Activated naive CD8-positive, alpha-beta T cell treated with anti-CD3 and anti-CD28 coated beads, Interleukin-2, amount 50 U/mL, for 24 hours (primary cell): ENCODE data around the gene CAMTA1.

Experiments used
- ATAC-seq: fragments of 150-1000 bp; cut with Tn5 transposase; one replicate; pipeline ENCODE4 v1.10.0; 2021
- DNase-seq: peaks from one replicate; pipeline ENCODE4 v3.0.0; 2021
- H3K27ac Mint-ChIP-seq: one replicate; pipeline ENCODE4 v1.8.0; 2021; ENCODE audit warnings: mild to moderate bottlenecking, mixed read lengths
- H3K27me3 Mint-ChIP-seq: one replicate; pipeline ENCODE4 v1.8.0; 2021; ENCODE audit warnings: mixed read lengths
- H3K36me3 Mint-ChIP-seq: one replicate; pipeline ENCODE4 v1.8.0; 2021; ENCODE audit warnings: low read depth, mixed read lengths
- H3K4me1 Mint-ChIP-seq: one replicate; pipeline ENCODE4 v1.8.0; 2021; ENCODE audit warnings: mixed read lengths
- H3K4me3 Mint-ChIP-seq: one replicate; pipeline ENCODE4 v1.8.0; 2021; ENCODE audit warnings: mild to moderate bottlenecking, moderate library complexity, mixed read lengths
- H3K9me3 Mint-ChIP-seq: one replicate; pipeline ENCODE4 v1.8.0; 2021; ENCODE audit warnings: mixed read lengths

CAMTA1 gene

DNA sequence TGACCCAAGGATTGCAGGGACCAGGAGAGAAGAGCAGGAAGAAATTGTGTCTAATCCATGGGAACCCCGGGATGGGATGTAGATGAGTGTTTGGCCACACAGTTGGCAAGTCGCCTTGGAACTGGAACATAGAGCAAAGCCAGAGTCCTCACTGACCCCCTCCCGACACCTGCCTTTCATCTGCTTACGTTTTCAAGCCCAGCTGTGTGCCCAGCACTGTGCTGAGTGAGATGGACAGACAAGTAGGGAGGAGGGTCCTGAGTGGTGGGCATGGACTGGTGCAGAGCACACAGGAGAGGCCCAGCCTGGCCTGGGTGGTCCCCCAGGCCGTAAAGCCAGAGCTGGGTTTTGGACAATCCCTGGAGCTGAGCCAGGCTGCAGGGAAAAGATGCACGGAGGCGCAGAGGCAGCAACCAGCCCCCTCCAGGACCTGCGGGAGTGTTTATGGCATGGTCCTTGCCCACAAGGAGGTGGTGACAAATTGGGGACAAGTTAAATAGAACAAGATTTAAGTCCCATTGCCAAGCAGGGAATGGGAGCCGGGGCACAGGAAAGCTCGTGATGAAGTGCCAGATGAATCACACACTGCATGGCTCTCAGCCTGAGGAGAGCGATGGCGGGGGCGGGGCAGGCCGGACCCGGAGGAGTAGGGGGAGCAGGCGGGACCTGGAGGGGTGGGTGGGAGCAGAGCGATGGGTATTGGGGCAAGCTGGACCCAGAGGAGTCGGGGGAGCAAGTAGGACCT is 828.0 kb downstream of the CAMTA1 start:
- no peaks in the 10 kb centered on the region for H3K36me3 Mint-ChIP-seq
- DNase-seq (no peak), ATAC-seq (no peak)
- no peak overlapping the region for H3K27ac Mint-ChIP-seq
- H3K4me3 Mint-ChIP-seq: no peak overlapping the region
- H3K27me3 Mint-ChIP-seq: peaks cover 4% of the 10 kb centered on the region
- H3K4me1 Mint-ChIP-seq: no peaks in the 10 kb centered on the region
- no peaks in the 10 kb centered on the region for H3K9me3 Mint-ChIP-seq

DNA sequence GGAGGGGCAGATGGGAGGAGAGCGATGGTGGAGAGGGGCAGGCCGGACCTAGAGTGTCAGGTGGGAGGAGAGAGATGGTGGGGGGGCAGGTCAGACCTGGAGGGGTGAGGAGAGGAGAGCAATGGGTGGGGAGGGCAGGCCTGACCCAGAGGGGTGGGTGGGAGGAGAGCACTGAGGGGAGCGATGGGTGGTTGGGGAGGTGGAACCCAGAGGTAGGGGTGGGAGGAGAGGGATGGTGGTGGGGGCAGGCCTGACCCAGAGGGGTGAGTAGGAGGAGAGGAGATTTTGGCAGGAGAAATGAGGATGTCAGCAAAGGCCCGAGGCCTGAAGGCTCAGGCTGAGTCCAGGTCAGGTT is 828.6 kb downstream of the CAMTA1 start:
- DNase-seq (no peak), ATAC-seq (no peak)
- Mint-ChIP-seq H3K36me3 (no peaks in the 10 kb centered on the region), H3K27ac (no peak overlapping the region), H3K9me3 (no peaks in the 10 kb centered on the region), H3K4me1 (no peaks in the 10 kb centered on the region), H3K27me3 (peaks cover 4% of the 10 kb centered on the region), H3K4me3 (no peak overlapping the region)

DNA sequence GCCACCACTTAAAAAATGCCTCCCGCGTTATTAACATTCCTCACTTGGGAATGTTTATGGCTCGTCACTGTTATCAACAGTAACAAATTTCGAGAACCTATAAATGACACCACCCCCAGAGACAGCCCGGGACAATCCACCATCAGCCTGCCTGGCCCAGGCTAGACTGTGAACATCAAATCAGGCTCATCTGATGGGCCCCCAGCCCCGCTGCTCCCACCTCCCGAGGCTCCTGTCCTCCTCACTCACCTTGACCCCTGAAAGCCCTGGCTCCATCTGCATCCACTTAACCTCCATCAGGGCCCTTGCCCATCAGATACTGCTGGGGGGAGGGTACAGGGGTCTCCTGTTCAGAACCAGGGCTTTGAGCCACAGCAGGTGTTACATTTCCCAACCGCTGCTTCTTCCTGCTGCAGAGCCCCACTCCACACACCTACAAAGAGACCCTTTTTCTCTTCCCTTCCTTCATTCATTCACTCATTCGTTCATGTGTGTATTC is 829.4 kb downstream of the CAMTA1 start:
- H3K27me3 Mint-ChIP-seq: peaks cover 4% of the 10 kb centered on the region
- no peaks in the 10 kb centered on the region for H3K9me3 Mint-ChIP-seq
- H3K36me3 Mint-ChIP-seq: no peaks in the 10 kb centered on the region
- ATAC-seq: no peak
- no peaks in the 10 kb centered on the region for H3K4me1 Mint-ChIP-seq
- H3K4me3 Mint-ChIP-seq: no peak overlapping the region
- no peak overlapping the region for H3K27ac Mint-ChIP-seq
- DNase-seq: no peak

DNA sequence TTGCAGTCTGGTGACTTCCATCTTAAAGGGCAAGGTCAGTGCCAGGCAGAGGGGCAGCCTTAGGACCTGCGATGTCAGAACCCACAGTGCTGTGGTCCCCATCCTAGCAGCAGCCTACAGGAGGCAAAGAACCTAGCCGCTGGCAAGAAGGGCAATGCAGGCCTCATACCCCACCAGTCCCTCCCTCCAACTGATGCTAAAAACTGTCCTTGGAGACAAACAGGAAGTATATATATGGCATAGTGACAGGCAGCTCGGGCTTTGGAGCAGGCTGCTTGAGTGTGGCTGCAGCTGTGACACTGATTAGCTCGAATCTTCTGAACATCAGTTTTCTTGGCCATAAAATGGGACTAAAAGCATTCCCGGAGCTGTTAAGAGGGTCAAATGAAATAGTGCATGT is 829.9 kb downstream of the CAMTA1 start:
- Mint-ChIP-seq H3K4me3 (no peak overlapping the region), H3K9me3 (no peaks in the 10 kb centered on the region), H3K27me3 (peaks cover 4% of the 10 kb centered on the region), H3K27ac (no peak overlapping the region), H3K36me3 (no peaks in the 10 kb centered on the region), H3K4me1 (no peaks in the 10 kb centered on the region)
- ATAC-seq (no peak), DNase-seq (no peak)

DNA sequence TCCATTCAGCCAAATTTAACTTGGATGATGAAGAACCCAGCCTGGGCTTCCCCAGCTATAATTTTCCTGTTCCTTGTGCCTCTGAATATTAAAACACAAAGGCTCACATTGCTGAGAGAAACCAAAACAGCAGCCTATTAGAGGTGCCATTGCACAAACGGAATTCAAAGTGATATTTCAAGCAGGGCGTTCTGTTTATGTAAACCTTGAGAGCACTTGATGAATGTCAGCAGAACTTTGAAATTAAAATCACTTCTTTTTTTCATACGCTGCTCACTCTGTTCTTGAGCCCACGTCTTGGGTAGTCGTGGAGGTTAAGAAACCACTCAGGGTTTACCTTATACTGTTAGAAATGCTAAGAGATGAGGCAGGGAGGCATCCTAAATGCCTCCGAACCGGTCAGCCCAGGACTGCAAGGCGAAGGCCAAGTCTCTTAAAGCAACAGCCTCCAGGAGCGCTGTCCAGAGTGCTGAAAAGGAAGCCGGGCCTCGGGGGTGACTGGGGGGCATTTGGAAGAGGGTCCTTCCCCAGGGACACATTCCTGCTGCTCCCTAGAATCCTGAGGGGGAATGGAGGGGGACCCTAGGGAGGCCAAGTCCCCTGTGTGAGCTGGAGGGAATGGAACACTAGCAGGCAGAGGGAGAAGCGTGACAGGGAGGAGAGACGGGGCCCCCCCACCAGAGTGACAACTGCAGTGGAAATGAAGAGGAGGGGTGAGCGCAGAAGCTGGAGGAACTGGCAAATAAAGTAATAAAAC is 831.0 kb downstream of the CAMTA1 start:
- Mint-ChIP-seq H3K27me3 (peaks cover 8% of the 10 kb centered on the region), H3K4me3 (no peak overlapping the region), H3K27ac (no peak overlapping the region), H3K9me3 (no peaks in the 10 kb centered on the region), H3K36me3 (no peaks in the 10 kb centered on the region), H3K4me1 (no peaks in the 10 kb centered on the region)
- ATAC-seq (no peak), DNase-seq (peak; percentile 10)

DNA sequence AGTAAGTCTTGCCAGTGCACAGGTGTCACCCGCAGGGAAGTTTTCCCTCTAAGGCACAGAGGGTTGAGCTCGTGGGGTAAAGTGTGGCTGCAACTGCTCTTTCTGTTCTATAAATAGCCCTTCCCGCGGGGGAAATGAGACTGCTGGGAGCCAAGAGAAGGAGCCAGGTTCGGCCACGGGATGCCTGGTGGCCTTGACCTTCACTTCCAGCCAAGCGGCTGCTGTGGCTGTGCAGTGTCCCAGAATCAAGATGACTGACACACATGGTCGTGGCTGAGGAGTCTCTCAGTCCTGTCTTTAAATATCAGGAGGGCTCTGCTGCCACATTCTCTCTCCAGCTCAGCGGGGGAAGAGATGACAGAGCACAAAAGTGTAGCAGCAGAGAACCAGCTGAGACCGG is 831.7 kb downstream of the CAMTA1 start:
- no peaks in the 10 kb centered on the region for H3K4me1 Mint-ChIP-seq
- no peaks in the 10 kb centered on the region for H3K9me3 Mint-ChIP-seq
- no peak overlapping the region for H3K27ac Mint-ChIP-seq
- no peak for ATAC-seq
- no peaks in the 10 kb centered on the region for H3K36me3 Mint-ChIP-seq
- DNase-seq: no peak
- peaks cover 8% of the 10 kb centered on the region for H3K27me3 Mint-ChIP-seq
- no peak overlapping the region for H3K4me3 Mint-ChIP-seq

DNA sequence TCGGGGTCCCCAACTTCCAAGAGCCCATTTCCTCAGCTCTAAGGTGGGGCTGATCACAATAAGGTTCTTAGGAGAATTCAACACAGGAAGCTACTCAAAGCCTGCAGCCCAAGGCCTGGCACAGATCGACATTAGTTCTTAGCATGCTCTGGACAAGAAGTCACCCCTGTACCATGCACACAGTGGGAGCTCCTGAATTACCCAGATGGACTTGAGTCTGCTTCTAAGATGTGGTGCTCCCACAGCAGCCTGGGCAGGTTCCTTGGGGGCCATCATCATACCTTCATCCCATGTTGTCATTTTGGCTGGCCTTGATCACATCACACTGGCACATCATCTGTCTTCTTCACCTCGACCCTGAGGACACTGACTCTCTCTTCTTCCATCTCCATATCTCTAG is 832.6 kb downstream of the CAMTA1 start:
- H3K4me3 Mint-ChIP-seq: no peak overlapping the region
- ATAC-seq: no peak
- H3K9me3 Mint-ChIP-seq: no peaks in the 10 kb centered on the region
- H3K4me1 Mint-ChIP-seq: no peaks in the 10 kb centered on the region
- DNase-seq: no peak
- H3K27ac Mint-ChIP-seq: no peak overlapping the region
- H3K36me3 Mint-ChIP-seq: no peaks in the 10 kb centered on the region
- peaks cover 12% of the 10 kb centered on the region for H3K27me3 Mint-ChIP-seq

DNA sequence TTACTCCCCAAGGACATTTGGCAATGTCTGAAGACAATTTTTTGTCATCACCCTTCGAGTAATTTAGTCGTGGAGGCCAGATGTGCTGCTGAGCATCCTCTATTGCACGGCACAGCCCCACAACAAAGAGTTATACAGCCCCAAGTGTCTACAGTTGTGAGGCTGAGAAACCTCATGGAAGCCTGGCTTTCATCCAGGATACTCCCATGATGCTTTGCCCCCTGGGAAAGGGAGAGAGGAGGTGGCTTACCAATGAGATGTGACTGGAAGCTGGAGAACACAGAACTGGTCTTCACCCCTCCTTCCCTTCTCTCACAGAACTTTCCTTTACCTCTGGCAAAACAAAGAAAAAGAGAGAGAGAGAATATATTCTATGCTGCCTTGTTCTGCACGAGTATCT is 834.9 kb downstream of the CAMTA1 start:
- no peaks in the 10 kb centered on the region for H3K4me1 Mint-ChIP-seq
- no peak overlapping the region for H3K27ac Mint-ChIP-seq
- H3K36me3 Mint-ChIP-seq: no peaks in the 10 kb centered on the region
- H3K4me3 Mint-ChIP-seq: no peak overlapping the region
- no peaks in the 10 kb centered on the region for H3K9me3 Mint-ChIP-seq
- no peak for ATAC-seq
- peaks cover 8% of the 10 kb centered on the region for H3K27me3 Mint-ChIP-seq
- DNase-seq: no peak

DNA sequence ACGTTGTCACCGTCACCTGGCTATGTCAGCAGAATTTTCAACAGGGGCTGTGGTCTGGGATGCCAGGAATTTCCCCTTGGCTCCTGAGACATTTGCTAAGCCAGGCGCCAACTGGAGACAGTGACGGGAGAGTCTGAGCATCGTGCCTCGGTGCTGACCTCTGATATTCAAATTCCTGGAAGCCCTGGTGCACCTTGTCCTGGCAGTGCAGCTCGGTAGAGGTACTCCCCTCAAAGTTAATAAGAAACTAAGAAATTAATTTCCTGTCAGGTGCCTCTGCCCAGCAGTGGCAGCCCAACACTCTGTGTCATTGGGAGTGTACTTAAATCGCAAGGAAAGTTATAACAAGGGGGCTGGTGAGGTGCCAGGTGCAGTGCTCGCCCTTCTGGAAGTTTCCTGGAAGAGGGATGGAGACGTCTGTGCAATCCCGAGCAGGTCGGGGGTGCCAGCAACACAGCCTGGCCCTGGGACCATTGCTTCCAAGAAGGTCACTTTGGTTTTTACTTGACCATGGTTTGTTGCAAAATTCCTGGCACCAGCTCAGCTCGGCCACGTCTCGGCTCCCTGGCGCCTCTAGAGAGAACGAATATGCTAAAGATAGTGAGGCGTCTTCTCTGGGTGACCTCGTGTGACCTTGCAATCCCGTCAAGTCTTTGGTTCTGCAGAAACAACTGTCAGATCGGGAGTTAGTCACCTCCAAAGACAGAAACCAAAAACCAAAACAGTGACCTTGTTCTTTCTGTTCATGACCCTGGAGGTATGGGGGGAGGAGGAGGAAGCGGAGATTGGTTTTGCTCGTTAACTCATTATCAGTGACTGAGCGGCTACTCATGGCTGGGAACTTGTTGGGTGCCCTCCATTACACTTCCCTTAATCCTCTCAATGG is 836.3 kb downstream of the CAMTA1 start:
- H3K4me1 Mint-ChIP-seq: no peaks in the 10 kb centered on the region
- no peak overlapping the region for H3K27ac Mint-ChIP-seq
- no peaks in the 10 kb centered on the region for H3K36me3 Mint-ChIP-seq
- no peak for DNase-seq
- H3K27me3 Mint-ChIP-seq: peaks cover 11% of the 10 kb centered on the region
- no peaks in the 10 kb centered on the region for H3K9me3 Mint-ChIP-seq
- H3K4me3 Mint-ChIP-seq: no peak overlapping the region
- no peak for ATAC-seq

DNA sequence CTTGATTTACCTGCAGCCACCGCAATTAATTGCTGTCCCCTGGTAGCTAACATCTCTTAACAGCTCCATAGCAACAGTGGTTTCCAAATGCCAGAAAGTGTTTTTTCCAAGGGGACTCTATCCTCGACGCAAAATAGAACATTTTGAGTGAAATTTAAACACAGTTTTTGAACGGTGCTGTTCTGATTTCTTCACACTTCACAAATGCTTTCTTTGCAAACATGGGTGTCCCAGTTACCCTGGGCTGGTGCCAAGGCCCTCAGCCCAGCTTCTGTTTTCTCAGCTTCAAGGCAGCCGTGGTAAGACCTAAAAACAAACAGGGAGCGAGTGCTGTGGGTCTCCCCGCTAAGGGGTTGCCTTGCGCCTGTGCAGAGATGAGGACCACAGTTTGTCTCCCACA is 838.6 kb downstream of the CAMTA1 start:
- H3K27me3 Mint-ChIP-seq: peaks cover 11% of the 10 kb centered on the region
- no peak for ATAC-seq

DNA sequence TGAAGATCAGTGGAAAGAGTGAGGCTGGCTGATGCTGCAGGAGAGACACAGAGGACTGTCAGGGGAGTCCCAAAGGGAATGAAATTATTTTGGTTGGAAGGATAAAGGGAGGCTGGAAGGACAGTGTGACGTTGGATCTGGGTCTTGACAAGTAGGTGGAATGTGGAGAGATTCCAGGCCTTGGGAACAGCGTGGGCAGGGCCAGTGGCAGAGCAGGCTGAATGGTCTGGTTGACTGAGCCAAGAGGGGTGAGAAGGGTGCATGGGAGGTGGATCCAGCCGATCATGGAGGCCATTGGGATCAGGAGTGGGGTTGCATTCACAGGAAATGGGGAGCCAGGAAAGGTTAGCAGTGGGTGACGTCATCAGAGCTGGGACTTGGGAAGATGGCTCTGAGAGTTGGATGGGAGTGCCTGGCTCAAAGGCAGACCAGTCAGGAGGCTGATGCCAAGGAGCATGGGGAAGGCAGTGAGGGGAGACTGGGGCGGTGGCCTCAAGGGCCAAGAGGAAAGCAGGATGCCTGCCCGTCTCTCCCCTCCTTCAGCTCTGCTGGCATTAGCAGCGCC is 839.6 kb downstream of the CAMTA1 start:
- Mint-ChIP-seq H3K9me3 (no peaks in the 10 kb centered on the region), H3K4me3 (no peak overlapping the region), H3K36me3 (no peaks in the 10 kb centered on the region), H3K27ac (no peak overlapping the region), H3K27me3 (peaks cover 13% of the 10 kb centered on the region), H3K4me1 (no peaks in the 10 kb centered on the region)
- DNase-seq (no peak), ATAC-seq (no peak)

More for the DNA sequence above, 838.6 kb downstream of the CAMTA1 start:
- no peak for DNase-seq
- Mint-ChIP-seq H3K9me3 (no peaks in the 10 kb centered on the region), H3K4me3 (no peak overlapping the region), H3K4me1 (no peaks in the 10 kb centered on the region), H3K36me3 (no peaks in the 10 kb centered on the region), H3K27ac (no peak overlapping the region)

DNA sequence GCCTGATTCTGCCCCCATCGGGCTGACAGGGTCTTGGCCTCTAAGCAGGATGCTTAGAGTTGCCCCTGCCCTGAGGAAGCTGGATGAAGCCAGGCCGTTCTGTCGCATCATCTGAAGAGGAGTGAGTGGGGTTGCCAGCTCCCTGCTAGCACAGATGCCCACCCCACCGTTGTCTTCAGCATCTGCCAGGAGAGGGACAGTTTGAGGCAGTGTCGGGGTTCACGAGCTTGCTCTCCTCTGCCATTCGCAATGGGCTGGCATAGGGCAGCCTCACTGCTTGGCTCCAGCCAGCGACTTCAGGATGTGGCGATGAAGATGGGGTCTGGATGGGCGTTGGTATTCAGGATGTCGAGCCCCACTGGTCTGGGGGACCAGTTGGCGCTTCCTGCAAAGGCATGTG is 840.1 kb downstream of the CAMTA1 start:
- no peaks in the 10 kb centered on the region for H3K9me3 Mint-ChIP-seq
- DNase-seq (no peak), ATAC-seq (no peak)
- H3K27ac Mint-ChIP-seq: no peak overlapping the region
- no peaks in the 10 kb centered on the region for H3K4me1 Mint-ChIP-seq
- no peak overlapping the region for H3K4me3 Mint-ChIP-seq
- H3K27me3 Mint-ChIP-seq: peaks cover 13% of the 10 kb centered on the region
- H3K36me3 Mint-ChIP-seq: no peaks in the 10 kb centered on the region

DNA sequence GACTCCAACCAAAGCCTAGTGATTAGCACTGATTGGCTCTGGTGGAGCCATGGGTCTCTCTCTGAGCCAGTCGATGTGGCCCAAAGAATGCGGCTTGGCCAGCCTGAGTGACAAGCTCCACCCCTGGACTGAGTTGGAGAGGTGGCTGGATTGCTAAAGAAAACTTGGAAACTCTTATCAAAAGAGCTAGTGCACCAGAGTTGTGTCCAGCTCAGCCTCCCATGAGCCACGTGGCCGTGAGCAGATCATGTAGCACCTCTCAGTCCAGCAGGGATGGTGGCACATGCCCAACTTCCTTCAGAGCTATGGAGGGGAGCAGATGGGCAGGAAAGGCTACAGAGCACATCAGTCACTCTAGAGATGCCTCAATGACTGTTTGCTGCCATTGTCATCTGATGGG is 843.0 kb downstream of the CAMTA1 start:
- no peak for DNase-seq
- H3K27ac Mint-ChIP-seq: no peak overlapping the region
- no peaks in the 10 kb centered on the region for H3K36me3 Mint-ChIP-seq
- no peaks in the 10 kb centered on the region for H3K4me1 Mint-ChIP-seq
- no peak for ATAC-seq
- H3K4me3 Mint-ChIP-seq: no peak overlapping the region
- no peaks in the 10 kb centered on the region for H3K9me3 Mint-ChIP-seq
- H3K27me3 Mint-ChIP-seq: peaks cover 5% of the 10 kb centered on the region

DNA sequence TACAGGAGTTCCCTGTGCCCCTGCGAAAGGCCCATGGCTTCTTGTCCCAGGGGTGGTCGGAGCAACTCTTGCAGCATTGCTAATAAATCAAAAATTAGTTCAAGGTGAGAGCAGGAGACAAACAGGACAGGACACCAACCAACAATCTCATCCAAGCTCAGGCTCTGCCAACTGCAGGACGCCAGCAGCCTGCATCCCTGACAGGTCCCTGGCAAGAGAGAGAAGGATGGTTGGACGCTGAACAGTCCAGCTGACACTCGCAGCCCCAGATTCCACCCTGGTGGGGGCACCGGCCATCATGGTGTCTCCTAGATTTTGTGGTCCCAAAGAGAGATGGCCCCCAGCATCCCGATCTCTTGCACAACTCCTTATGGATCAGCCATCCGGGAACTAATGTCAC is 843.8 kb downstream of the CAMTA1 start:
- H3K27me3 Mint-ChIP-seq: peaks cover 5% of the 10 kb centered on the region
- H3K27ac Mint-ChIP-seq: no peak overlapping the region
- ATAC-seq: no peak
- no peaks in the 10 kb centered on the region for H3K9me3 Mint-ChIP-seq
- DNase-seq: no peak
- no peak overlapping the region for H3K4me3 Mint-ChIP-seq
- H3K4me1 Mint-ChIP-seq: no peaks in the 10 kb centered on the region
- no peaks in the 10 kb centered on the region for H3K36me3 Mint-ChIP-seq
